CD4-positive, alpha-beta T cell (primary cell): ENCODE results near the gene ABCA10. TPM values are rescaled to one million over a fixed set of nuclear protein-coding genes. Genes with fewer than 3 reads are reported as not detected.

Experiments used
- ATAC-seq: fragments of 200-7000 bp; cut with Tn5 transposase; one replicate; pipeline ENCODE4 v1.10.0; 2022; ENCODE audit warnings: mild to moderate bottlenecking; ENCODE audit not compliant: poor library complexity
- CTCF ChIA-PET: fragments of 350-600 bp; sonication (Branson Sonifier 250); formaldehyde crosslinking; loops from one replicate; lab custom pipeline; 2021; ENCODE audit warnings: antibody characterized with exemption, inconsistent platforms; lab: Charles Lee
- POLR2A ChIA-PET: fragments of 350-600 bp; sonication (Branson Sonifier 250); formaldehyde crosslinking; loops from one replicate; lab custom pipeline; 2021; ENCODE audit warnings: antibody characterized with exemption, inconsistent platforms; lab: Charles Lee
- DNase-seq, 14 experiments: peaks; one replicate each; pipeline ENCODE4 v3.0.0-alpha.2; 2013 to 2020; ENCODE audit warnings: mixed read lengths in 2 of 14
- H3K27ac ChIP-seq, 2 donors: one replicate each; pipeline versions ENCODE4 v1.5.1 to v1.7.0; 2013; ENCODE audit warnings: low read length in 2 of 2, low read depth in 1 of 2, mild to moderate bottlenecking in 1 of 2
- H3K27me3 ChIP-seq, 2 experiments: 1 replicate in 1 of 2; 2 replicates in 1 of 2; pipeline versions ENCODE4 v1.6.1 to v1.7.0; 2013; ENCODE audit warnings: low read length in 2 of 2, control low read depth in 1 of 2, mild to moderate bottlenecking in 1 of 2, moderate library complexity in 1 of 2; ENCODE audit not compliant: insufficient read depth in 2 of 2, control insufficient read depth in 1 of 2
- H3K36me3 ChIP-seq: one replicate; pipeline ENCODE4 v1.6.1; 2013; ENCODE audit warnings: low read length, control low read depth; ENCODE audit not compliant: insufficient read depth
- H3K4me1 ChIP-seq: one replicate; pipeline ENCODE4 v1.6.1; 2013; ENCODE audit warnings: low read length, control low read depth; ENCODE audit not compliant: insufficient read depth
- H3K4me3 ChIP-seq: one replicate; pipeline ENCODE4 v1.5.1; 2013; ENCODE audit warnings: mild to moderate bottlenecking, low read length, moderate library complexity
- H3K9me3 ChIP-seq, 2 experiments: 1 replicate in 1 of 2; 2 replicates in 1 of 2; pipeline versions ENCODE4 v1.6.1 to v1.7.0; 2013; ENCODE audit warnings: low read length in 2 of 2, mild to moderate bottlenecking in 2 of 2, control low read depth in 1 of 2, moderate library complexity in 1 of 2; ENCODE audit not compliant: control insufficient read depth in 1 of 2, insufficient read depth in 1 of 2
- H3K27ac Mint-ChIP-seq: one replicate; pipeline ENCODE4 v1.8.0; 2020; ENCODE audit warnings: mixed read lengths
- H3K27me3 Mint-ChIP-seq: one replicate; pipeline ENCODE4 v1.8.0; 2021; ENCODE audit warnings: mixed read lengths
- H3K36me3 Mint-ChIP-seq: one replicate; pipeline ENCODE4 v1.8.0; 2021; ENCODE audit warnings: low read depth, mixed read lengths
- H3K4me1 Mint-ChIP-seq: one replicate; pipeline ENCODE4 v1.8.0; 2021; ENCODE audit warnings: low read depth, mixed read lengths
- H3K4me3 Mint-ChIP-seq: one replicate; pipeline ENCODE4 v1.8.0; 2020; ENCODE audit warnings: mild to moderate bottlenecking, mixed read lengths
- H3K9me3 Mint-ChIP-seq: one replicate; pipeline ENCODE4 v1.8.0; 2020; ENCODE audit warnings: mixed read lengths
- intact Hi-C, 2 experiments: fragments of 100-400 bp; cut with DNase I in 1 of 2; cut with micrococcal nuclease in 1 of 2; formaldehyde crosslinking; loops; one replicate each; pipeline versions ENCODE4 v1.15.1 to v1.9.0; 2023 to 2025; cut with DNase I, micrococcal nuclease
- total RNA-seq, 174 experiments: library from RNA in 2 of 174; stranded (reverse) in 2 of 174; gene quantifications; one replicate each; pipeline ENCODE4 v1.2.3 and lab custom pipeline; 2021 to 2026
- TF ChIP-seq, protein P1 (sequence below): fragments of 200-600 bp; IDR thresholded peaks from one replicate; pipeline ENCODE4 v1.8.0; 2022; ENCODE audit warnings: antibody characterized with exemption, mild to moderate bottlenecking

The ABCA10 gene
- total RNA-seq, 2 experiments from 2014 or later, result 0.77 to 1.5 TPM

DNA sequence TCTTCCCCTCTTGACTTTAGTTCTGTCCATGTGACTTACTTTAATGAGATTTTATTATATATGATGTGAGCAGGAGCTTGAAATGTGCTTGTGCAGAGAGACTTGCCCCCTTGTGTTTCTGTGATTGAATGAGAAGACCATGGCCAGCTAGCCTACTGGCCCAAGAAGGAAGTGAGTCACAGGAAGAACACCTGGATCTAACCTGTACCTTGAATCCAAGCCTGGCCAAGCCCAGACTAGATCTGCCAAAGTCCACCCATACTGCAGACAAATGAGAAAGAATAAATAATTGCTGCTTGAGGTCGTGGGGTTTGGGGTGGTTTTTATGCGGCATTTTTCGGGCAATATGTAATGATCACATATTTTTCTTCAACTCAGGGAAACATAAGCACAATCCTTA is 9.6 kb downstream of the ABCA10 start:
- H3K4me3 Mint-ChIP-seq, result no peak overlapping the region
- Histone ChIP-seq H3K4me3 (no peak overlapping the region), H3K9me3 (no peaks in the 10 kb centered on the region), H3K4me1 (no peaks in the 10 kb centered on the region), H3K27ac (no peak overlapping the region), H3K27me3 (no peaks in the 10 kb centered on the region), H3K36me3 (no peaks in the 10 kb centered on the region)
- peaks cover 7% of the 10 kb centered on the region for H3K4me1 Mint-ChIP-seq
- TF ChIP-seq, protein P1, sequence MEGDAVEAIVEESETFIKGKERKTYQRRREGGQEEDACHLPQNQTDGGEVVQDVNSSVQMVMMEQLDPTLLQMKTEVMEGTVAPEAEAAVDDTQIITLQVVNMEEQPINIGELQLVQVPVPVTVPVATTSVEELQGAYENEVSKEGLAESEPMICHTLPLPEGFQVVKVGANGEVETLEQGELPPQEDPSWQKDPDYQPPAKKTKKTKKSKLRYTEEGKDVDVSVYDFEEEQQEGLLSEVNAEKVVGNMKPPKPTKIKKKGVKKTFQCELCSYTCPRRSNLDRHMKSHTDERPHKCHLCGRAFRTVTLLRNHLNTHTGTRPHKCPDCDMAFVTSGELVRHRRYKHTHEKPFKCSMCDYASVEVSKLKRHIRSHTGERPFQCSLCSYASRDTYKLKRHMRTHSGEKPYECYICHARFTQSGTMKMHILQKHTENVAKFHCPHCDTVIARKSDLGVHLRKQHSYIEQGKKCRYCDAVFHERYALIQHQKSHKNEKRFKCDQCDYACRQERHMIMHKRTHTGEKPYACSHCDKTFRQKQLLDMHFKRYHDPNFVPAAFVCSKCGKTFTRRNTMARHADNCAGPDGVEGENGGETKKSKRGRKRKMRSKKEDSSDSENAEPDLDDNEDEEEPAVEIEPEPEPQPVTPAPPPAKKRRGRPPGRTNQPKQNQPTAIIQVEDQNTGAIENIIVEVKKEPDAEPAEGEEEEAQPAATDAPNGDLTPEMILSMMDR, result no peak
- peaks cover 7% of the 10 kb centered on the region for H3K36me3 Mint-ChIP-seq
- H3K9me3 Mint-ChIP-seq, result no peaks in the 10 kb centered on the region
- ChIA-PET CTCF (no interaction called here), POLR2A (no interaction called here)
- intact Hi-C loops, result no loop called here
- H3K27me3 Mint-ChIP-seq, result no peaks in the 10 kb centered on the region
- H3K27ac Mint-ChIP-seq, result no peak overlapping the region
- ATAC-seq (no peak), DNase-seq (no peak)

DNA sequence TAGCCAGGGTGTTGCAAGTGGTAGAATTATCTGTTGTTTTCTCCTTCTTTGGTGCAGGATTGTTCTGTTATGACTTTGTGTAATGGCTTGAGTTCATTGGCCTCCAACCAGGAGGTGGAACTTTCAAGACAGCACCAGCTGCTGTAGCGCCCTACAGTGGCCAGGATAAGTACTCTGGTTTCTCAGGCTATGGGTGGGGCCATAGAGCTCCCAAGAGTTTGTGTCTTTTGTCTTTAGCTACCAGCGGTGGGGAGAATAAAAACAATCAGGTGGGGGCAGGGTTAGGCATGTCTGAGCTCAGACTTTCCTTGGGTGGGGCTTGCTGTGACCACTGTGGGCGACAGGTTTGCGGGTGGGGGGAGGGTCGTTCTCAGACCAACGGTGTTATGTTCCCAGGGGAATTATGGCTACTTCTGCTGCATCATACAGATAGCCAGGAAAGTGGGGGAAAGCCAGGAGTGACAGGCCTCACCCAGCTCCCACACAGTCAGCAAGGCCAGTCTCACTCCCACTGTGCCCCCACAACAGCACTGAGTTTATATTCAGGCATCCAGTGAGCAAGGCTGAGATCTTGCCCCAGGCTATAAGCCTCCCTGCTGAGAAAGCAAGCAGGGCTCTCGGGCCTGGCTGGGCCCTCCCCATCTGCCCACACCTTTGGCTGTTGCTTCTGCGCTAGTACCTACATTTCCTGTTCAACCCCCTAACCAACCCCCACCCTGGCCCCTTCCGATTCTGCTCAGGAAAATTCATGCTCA is 15.4 kb downstream of the ABCA10 start:
- intact Hi-C loops, result no loop called here
- H3K27ac ChIP-seq, result no peak overlapping the region
- ATAC-seq (no peak), DNase-seq (no peak)
- no peak overlapping the region for H3K27ac Mint-ChIP-seq
- ChIA-PET POLR2A (no interaction called here), CTCF (no interaction called here)
- no peak overlapping the region for H3K4me3 ChIP-seq
- no peaks in the 10 kb centered on the region for H3K27me3 Mint-ChIP-seq
- no peaks in the 10 kb centered on the region for H3K4me1 ChIP-seq
- H3K36me3 ChIP-seq, result no peaks in the 10 kb centered on the region
- TF ChIP-seq, protein P1, result no peak
- no peaks in the 10 kb centered on the region for H3K27me3 ChIP-seq
- no peaks in the 10 kb centered on the region for H3K36me3 Mint-ChIP-seq
- H3K9me3 ChIP-seq, result no peaks in the 10 kb centered on the region
- no peaks in the 10 kb centered on the region for H3K4me1 Mint-ChIP-seq
- no peaks in the 10 kb centered on the region for H3K9me3 Mint-ChIP-seq
- H3K4me3 Mint-ChIP-seq, result no peak overlapping the region

DNA sequence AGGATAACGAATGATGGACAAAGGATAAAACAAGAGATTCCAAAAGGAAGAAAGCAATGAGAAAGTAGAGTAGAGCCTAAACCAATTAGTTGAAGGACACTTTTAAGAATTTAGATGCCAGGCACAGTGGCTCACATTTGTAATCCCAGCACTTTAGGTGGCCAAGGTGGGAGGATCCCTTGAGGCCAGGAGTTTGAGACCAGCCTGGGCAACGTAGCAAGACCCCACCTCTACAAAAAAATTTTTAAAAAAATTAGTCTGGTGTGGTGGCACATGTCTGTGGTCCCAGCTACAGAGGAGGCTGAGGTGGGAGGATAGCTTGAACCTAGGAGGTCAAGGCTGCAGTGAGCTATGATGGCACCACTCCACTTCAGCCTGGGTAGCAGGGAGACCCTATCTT is 20.0 kb downstream of the ABCA10 start:
- Mint-ChIP-seq H3K4me1 (no peaks in the 10 kb centered on the region), H3K27ac (no peak overlapping the region), H3K27me3 (no peaks in the 10 kb centered on the region), H3K9me3 (no peaks in the 10 kb centered on the region), H3K36me3 (no peaks in the 10 kb centered on the region), H3K4me3 (no peak overlapping the region)
- Histone ChIP-seq H3K9me3 (no peaks in the 10 kb centered on the region), H3K27me3 (no peaks in the 10 kb centered on the region), H3K27ac (no peak overlapping the region), H3K36me3 (no peaks in the 10 kb centered on the region), H3K4me1 (no peaks in the 10 kb centered on the region), H3K4me3 (no peak overlapping the region)
- TF ChIP-seq, protein P1, result no peak
- no peak for DNase-seq
- intact Hi-C loops, result no loop called here
- ChIA-PET POLR2A (no interaction called here), CTCF (no interaction called here)
- ATAC-seq, result no peak
